Measurements from ENCODE around the gene RCSD1.

GRCh38 chr1:167746988-167747655, 117.1 kb downstream of the RCSD1 start:
- TF ChIP-seq POLR2AphosphoS2 (IDR thresholded peaks at IDR 0.05; ENCODE audit: low read depth, low read length), result no peak
- no peak for TF ChIP-seq SIX5 (IDR thresholded peaks at IDR 0.05; ENCODE audit: low read depth, low read length, severe bottlenecking)
- no peak for TF ChIP-seq CTCF (IDR thresholded peaks at IDR 0.05 in 2 of 3, conservative IDR thresholded peaks at IDR 0.05 in 1 of 3; ENCODE audit: control insufficient read depth in 2 of 3, extremely low read depth in 1 of 3, insufficient read depth in 1 of 3, low read depth in 3 of 3, low read length in 3 of 3)
- TF ChIP-seq ESRRA (IDR thresholded peaks at IDR 0.05; ENCODE audit: low read length), result no peak
- TF ChIP-seq TBL1XR1 (IDR thresholded peaks at IDR 0.05; ENCODE audit: low read depth, low read length), result no peak
- TF ChIP-seq EP300 (IDR thresholded peaks at IDR 0.05; ENCODE audit: borderline replicate concordance in 1 of 2, control insufficient read depth in 1 of 2, low read depth in 2 of 2, low read length in 2 of 2), result no peak
- no peak for TF ChIP-seq NR2C2 (IDR thresholded peaks at IDR 0.05; ENCODE audit: borderline replicate concordance, control insufficient read depth, insufficient read length, low read depth)
- no peak for TF ChIP-seq GABPA (IDR thresholded peaks at IDR 0.05; ENCODE audit: low read depth)
- no peak for TF ChIP-seq NR2F1 (conservative IDR thresholded peaks at IDR 0.05)

Data from GM12878 (cell line).